Adipose tissue (tissue), 3 donors: ENCODE measurements around the gene ZSWIM4. TPM values are rescaled to one million over a fixed set of nuclear protein-coding genes. Genes with fewer than 3 reads are reported as not detected.
A peak's percentile ranks its signal among the peaks of the same experiment; 100 is the strongest.
"Not testable (repeated sequence)": the region's sequence is repeated elsewhere in the genome, so short reads cannot be mapped to it uniquely, and the experiment has no call there.

ENCODE experiments used
- H3K27ac ChIP-seq: one replicate; pipeline ENCODE4 v1.5.1; 2013; ENCODE audit warnings: low read depth, low read length
- WGBS, 3 donors: extraction: QIAGEN DNeasy Blood & Tissue Kit; methylation state at CpG; one replicate each; pipeline ENCODE4 v1.1.7; 2013; 5-methylcytosine and 5-hydroxymethylcytosine counted together
- polyA plus RNA-seq, 3 donors: library from polyadenylated mRNA; stranded (reverse); fragments of 200-250 nt; gene quantifications; one replicate each; pipeline ENCODE4 v1.2.3, GENCODE V29; 2013
- donor health status: healthy with polysubstance abuse.
- donor health status: Bipolar disorder and iron deficiency.
- donor health status: healthy.

Gene ZSWIM4
- polyA plus RNA-seq = 1 to 10 TPM; 1.6 to 3.4 (median 2.0) TPM

DNA sequence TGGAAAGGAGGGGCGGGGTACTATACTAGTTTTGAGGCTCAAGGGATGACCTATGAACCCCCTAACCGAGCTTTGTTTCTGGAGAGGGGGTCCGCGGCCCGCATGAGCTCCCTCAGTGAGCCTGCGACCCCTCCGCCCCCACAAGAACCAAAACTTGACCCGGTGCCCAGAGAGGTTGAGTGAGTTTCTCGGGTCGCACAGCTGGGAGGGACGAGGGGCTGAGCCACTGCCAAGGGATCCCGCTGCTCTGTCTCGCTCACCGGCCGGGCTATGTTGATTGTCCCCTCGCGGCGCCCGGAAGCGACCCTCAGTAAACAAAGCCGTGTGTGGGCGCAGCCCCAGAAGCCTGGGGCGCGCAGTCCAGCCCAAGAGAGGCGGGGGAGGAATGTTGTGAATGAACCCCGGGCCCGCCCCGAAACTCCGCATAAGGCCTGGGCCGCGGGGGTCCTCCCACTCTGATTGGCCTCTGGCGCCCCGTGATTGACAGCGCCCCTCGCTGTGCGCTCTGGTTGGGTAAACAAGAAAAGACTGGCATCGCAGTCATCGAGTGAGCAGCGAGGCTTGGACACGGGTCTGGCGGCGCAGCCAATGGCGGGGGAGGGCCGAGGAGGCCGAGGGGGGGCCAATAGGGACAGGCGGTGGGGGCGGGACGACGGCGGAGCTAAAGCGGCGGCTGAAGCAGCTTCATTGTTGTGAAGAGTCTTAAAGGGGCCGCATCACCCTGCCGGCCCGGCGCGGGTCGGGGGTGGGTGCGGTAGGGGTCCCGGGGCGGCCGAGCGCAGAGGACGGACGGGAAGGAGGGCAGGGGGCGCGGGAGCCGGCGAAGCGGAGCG is at the start of gene ZSWIM4:
Gene ZSWIM4, plus strand, starts transcription at position 687 of the 833 bp plus-strand sequence. CDS start 206 bp downstream, outside the sequence.
- 1% methylated on average over 65 to 71 of the region's 71 CpGs for WGBS, 3 donors
- H3K27ac ChIP-seq = no peak within 1 kb of the TSS

DNA sequence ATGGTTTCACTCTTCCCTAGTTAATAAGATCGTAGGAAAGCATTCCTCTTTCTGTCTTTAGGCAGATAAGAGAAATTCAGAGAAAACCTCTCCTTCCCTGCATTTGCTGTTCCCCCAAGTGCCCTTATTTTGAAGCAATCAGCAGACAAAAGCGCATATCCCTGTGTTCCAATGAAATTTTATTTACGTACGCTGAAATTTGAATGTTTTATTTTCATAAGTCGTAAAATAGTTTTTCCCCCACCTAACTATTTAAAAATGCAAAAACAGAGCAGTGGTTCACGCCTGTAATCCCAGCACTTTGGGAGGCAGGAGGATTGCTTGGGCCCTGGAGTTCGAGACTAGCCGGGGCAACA is 48.2 kb upstream of the ZSWIM4 start:
- 88 to 92% (median 91%) methylated on average over 8 of the region's 8 CpGs for WGBS, 3 donors
- no peak overlapping the region for H3K27ac ChIP-seq

DNA sequence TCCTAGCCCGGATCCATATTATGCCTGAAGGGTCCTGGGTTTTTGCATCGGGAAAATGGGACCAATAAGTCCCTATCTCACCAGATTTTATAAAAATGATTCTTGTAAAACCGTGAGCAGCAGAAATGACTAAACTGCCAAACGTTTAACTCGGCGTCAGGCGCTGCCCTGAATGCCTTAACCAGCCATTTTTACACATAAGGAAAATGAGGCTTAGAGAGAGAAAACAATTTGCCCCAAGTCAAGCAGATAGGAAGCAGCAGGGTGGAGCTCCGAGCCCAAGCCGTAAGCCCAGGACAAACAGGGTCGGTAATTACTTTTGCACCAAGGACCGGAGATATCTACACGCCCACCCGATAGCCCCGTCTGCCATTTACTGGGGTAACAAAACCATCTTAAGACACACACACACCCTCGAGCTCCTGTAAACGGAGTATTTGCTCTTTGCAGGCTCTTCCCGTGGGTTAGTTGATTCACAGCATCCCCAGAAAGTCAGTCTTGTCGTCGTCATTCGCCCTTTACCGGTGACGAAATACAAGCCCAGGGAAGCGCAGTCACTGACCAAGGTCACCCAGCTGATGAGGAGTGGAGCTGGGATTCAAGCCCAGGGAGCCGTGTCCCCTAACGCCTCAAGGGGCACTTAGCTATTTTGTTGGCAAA is 46.9 kb upstream of the ZSWIM4 start:
- 1% methylated on average over 25 of the region's 25 CpGs for WGBS, 3 donors
- peak overlapping the region; percentile 51 for H3K27ac ChIP-seq

DNA sequence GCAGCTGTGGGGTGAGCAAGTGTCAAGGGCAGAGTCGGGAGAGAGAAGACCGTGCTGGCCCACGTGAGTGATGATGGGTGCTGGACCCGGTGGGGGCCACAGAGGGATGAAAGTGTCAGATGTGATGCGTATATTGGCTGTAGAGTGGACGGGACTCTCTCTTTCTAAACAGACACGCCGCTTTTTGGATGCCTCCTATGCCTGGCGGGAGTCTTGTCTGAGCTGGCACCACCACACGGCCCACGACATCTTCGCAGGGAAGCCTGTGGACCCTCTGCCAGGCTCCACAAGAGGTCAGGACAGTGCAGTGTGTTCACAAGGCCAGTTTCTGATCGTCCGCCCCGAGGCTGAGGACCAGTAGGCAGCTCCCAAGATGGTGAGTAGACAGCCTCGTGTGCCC is 43.8 kb upstream of the ZSWIM4 start:
- WGBS, 3 donors = 87 to 92% (median 88%) methylated on average over 16 of the region's 16 CpGs
- no peak overlapping the region for H3K27ac ChIP-seq

DNA sequence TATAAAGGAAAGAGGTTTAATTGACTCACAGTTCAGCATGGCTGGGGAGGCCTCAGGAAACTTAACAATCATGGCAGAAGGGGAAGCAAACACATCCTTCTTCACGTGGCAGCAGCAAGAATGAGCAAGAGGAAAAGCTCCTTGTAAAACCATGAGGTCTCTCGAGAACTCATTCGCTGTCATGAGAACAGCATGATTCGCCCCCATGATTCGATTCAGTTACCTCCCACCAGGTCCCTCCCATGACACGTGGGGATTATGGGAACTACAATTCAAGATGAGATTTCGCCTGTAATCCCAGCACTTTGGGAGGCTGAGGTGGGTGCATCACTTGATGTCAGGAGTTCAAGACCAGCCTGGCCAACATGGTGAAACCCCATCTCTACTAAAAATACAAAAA is 41.6 kb upstream of the ZSWIM4 start:
- 80 to 92% (median 84%) methylated on average over 7 of the region's 7 CpGs for WGBS, 3 donors

DNA sequence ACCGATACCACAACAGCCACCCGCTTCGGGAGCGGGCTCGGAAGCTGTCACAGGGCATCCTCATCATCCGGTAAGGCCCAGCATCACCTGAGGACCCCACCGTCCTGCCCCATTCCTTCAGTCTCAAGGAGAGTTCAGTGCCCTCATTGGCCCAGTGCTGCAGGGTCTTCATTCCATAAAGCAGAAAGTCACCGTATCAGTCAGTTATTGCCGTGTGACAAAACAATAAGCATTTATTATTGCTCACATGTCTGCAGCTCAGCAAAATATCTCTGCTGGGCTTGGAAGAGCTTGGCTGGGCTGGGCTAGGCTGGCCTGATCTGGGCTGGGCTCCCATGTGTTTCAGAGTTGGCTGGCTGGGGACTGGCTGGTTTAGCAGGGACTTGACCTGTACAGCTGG is 39.0 kb upstream of the ZSWIM4 start:
- 96 to 98% (median 98%) methylated on average over 9 of the region's 9 CpGs for WGBS, 3 donors
- no peak overlapping the region for H3K27ac ChIP-seq

More for the DNA sequence above, 41.6 kb upstream of the ZSWIM4 start:
- not testable (repeated sequence) for H3K27ac ChIP-seq

DNA sequence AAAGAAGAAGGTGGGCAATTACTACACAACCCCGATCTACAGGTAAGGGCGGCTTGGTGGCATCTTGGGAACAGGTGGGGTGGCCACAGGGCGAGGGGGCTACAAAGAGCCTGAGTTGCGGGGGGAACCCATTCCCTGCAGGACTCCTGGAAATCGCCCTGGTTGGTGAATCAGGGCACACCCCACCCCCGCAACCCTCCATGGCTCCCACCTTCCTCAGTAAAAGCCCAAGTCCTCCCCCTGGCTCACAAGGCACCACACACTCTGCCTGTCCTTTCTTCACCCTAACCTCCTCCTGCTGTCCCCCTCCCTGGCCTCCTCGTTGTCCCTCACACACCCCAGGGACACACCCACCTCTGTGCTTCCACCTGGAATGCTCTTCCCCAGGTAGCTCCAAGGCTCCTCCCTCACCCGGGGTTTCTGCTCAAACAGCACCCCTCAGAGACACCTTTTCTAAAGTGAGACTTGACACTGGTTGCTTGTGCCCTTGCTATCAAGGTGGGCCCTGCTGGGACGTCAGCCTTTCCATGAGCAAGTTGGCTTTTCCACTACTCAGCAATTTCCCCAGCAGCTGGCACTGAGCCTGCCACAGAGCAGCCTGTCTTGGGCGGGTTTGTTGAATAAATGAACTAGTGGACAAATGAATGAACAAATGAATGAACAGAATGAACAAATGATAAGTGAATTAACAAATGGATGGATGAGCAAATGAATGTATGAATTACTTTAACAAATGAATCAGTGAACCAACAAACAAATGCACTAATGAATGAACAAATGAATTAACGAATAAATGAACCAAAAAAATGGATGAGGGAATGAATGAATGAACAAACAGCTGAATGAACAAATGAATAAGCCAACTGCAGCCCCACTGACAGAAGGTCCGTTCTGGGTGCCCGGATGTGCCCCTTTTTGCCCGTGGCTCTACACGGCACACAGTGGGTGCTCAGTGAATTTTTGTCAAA is 37.2 kb upstream of the ZSWIM4 start:
- WGBS, 3 donors = 87 to 92% (median 88%) methylated on average over 15 of the region's 15 CpGs
- no peak overlapping the region for H3K27ac ChIP-seq

DNA sequence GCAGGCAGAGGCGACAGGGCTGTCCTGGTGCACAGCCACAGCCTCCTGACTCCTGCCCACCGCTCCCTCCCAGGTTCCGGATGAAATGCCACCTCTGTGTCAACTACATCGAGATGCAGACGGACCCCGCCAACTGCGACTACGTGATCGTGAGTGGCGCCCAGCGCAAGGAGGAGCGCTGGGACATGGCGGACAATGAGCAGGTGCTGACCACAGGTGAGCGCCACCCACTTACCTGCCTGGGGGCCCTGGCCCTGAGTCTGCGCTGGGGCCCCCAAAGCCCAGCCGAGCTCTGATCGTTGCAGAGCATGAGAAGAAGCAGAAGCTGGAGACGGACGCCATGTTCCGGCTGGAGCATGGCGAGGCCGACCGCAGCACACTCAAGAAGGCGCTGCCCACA is 36.4 kb upstream of the ZSWIM4 start:
- H3K27ac ChIP-seq = no peak overlapping the region
- 96% methylated on average over 24 of the region's 24 CpGs for WGBS, 3 donors

DNA sequence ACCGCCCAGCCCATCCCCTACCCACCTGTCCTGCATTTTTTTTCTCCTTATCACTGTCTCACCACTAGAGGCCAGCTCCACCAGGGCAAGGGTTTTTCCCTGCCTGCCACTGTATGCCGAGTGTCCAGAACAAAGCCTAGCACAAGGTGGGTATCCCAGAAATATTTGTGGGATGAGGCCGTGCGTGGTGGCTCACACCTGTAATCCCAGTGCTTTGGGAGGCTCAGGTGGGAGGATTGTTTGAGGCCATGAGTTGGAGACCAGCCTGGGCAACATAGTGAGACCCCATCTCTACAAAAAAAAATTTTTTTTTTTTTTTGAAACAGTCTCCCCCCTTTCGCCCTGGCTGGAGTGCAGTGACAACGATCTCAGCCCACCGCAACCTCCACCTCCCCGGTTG is 33.8 kb upstream of the ZSWIM4 start:
- H3K27ac ChIP-seq = no peak overlapping the region
- 83 to 97% (median 97%) methylated on average over 8 of the region's 8 CpGs for WGBS, 3 donors

DNA sequence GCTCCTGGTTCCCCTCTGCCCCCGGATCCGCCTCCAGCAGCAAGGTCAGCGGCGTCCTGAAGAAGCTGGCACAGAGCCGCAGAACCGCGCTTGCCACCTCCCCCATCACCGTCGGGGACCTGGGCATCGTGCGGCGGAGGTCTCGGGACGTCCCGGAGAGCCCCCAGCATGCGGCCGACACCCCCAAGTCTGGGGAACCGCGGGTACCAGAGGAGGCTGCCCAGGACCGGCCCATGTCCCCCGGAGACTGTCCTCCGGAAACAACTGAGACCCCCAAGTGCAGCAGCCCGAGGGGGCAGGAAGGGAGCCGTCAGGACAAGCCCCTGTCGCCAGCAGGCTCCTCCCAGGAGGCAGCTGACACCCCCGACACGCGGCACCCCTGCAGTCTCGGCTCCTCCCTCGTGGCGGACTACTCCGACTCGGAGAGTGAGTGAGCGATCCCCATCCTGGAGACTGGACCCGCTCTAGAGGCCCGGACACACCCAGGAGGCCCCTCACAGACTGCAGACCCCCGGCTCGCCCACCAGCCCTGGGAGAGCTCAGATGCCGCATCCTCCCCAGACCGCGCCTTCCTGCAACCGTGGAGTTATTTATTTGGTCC is 32.5 kb upstream of the ZSWIM4 start:
- H3K27ac ChIP-seq = no peak overlapping the region
- 87 to 92% (median 89%) methylated on average over 40 to 42 of the region's 42 CpGs for whole genome bisulfite sequencing, 3 donors

DNA sequence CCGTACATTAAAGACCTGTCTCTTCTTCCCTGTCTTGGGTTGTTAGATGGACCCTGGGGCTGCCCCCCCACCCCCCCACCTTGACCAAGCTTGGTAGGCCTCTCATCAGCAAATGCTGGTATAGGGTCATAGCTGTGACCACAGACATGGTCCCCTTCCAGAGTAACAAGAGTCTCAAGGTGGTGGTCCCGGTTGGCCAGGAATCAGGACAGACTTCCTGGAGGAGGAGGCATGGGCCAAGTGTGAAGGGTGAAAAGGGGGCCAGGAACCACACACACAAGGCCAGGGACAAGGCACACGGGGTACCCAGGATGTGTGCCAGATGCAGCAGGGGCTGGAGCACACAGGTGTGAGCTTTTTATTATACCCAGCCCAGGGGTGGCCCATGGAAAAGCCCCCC is 32.0 kb upstream of the ZSWIM4 start:
- H3K27ac ChIP-seq = no peak overlapping the region
- WGBS, 3 donors = 85 to 95% (median 90%) methylated on average over 3 of the region's 3 CpGs

DNA sequence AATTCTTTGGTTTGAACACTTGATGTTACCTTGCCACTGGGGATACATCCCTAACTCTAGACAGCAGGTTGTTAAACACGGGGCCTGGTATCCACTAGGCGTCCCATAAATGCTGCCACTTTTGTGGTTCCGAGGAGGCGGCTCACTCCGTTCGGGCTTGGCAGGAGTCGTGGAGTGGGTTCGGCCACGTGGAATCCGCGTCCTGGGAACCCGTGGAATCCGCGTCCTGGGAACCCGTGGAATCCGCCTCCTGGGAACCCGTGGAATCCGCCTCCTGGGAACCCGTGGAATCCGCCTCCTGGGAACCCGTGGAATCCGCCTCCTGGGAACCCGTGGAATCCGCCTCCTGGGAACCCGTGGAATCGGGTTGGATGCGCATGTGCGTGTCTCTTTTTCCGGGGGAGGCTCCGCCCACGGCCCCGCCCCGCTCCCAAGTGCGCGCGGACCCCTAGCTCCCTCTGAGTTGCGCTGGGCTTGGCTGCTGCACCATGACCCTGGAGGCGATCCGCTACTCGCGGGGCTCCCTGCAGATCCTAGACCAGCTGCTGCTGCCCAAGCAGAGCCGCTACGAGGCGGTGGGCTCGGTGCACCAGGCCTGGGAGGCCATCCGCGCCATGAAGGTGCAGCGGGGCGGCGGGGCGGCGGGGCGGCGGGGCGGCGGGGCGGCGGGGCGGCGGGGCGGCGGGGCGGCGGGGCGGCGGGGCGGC is 31.0 kb upstream of the ZSWIM4 start, which contains the start of gene MRI1:
Gene MRI1, plus strand, starts transcription at position 422 of the 707 bp plus-strand sequence. Its CDS starts 67 bp downstream, at position 489.
- H3K27ac ChIP-seq = no peak within 1 kb of the TSS
- 0 to 20% (median 1%) methylated on average over 48 to 65 of the region's 67 CpGs for WGBS, 3 donors

DNA sequence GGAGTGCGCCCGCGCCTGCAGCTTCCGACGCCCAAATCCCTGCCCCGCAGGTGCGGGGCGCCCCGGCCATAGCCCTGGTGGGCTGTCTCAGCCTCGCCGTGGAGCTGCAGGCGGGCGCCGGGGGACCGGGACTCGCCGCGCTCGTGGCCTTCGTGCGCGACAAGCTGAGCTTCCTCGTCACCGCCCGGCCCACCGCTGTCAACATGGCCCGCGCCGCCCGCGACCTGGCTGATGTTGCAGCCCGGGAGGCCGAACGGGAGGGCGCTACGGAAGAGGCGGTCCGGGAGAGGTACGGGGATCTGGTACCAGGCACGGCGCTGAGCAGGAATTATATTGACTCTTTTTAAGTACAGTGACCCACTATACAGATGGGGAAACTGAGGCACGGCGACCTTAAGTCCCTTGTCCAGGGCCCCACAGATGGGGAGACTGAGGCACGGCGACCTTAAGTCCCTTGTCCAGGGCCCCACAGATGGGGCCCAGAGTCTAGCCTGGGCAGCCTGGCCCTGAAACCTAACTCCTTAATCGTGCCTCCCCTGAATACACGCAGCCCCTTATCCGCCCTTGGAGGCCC is 30.3 kb upstream of the ZSWIM4 start:
- WGBS, 3 donors = 1% methylated on average over 46 to 48 of the region's 48 CpGs
- H3K27ac ChIP-seq = no peak overlapping the region

DNA sequence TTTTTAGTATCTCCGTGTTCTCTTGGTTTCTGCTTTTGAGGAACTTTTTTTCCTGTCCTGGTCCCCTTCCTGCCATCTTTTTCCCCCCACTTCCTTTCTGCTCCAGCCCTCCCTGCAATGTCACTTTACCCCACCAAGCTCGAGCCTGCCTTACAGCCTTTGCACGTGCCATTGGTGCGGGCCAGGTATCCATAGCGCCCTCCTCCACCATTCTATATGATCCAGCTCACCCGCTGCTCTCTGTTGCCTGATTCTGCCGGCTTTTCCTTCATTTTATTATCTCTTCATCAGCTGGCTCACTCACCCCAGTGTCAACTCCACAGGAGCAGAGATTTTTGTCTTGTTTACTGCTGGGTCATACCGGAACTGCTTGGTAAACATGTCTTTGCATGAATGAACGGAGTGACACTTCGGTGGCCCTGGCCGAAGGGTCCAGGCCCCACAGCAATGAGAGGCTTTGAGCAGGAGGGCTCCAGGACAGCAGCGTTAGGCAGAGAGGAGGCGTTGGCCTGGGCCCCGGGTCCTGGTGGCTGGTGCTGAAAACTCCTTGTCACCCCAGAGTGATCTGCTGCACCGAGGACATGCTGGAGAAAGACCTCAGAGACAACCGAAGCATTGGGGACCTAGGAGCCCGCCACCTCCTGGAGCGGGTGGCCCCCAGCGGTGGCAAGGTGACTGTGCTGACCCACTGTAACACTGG is 29.7 kb upstream of the ZSWIM4 start:
- 51 to 65% (median 58%) methylated on average over 19 of the region's 19 CpGs for WGBS, 3 donors

DNA sequence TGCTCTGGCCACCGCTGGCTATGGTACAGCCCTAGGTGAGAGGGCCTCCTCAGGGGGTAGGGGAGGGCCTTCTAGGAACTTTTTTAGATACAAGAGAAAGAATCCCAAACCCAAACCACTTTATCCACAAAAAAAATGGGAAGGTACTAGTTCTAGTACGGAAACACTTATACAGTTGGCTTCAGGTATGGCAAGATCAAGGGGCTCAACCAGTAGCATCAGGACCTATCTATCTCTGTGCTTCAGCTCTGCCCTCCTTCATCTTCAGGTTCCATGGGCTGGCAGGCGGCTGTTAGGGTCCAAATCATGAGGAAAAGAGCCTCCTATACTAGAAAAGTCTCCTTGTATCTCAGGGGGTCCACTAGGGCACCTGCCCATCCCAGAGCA is 29.2 kb upstream of the ZSWIM4 start:
- WGBS, 3 donors = 94 to 98% (median 96%) methylated on average over 3 of the region's 3 CpGs
- H3K27ac ChIP-seq = no peak overlapping the region

More for the DNA sequence above, 29.7 kb upstream of the ZSWIM4 start:
- H3K27ac ChIP-seq = no peak overlapping the region

DNA sequence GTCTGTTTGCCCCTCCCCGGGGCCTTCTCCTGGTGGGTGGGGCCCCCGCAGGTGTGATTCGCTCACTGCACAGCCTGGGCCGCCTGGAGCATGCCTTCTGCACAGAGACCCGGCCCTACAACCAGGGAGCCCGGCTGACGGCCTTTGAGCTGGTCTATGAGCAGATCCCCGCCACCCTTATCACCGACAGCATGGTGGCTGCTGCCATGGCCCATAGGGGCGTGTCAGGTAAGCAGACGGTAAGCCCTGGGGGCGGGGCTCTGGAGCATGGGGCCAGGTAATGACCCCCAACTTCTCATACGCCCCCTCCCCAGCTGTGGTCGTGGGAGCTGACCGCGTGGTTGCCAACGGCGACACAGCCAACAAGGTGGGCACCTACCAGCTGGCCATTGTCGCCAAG is 26.7 kb upstream of the ZSWIM4 start:
- H3K27ac ChIP-seq = no peak overlapping the region
- 90 to 92% (median 91%) methylated on average over 19 of the region's 19 CpGs for WGBS, 3 donors
